GM06990 (cell line): Measurements from ENCODE around the gene MUC22.
"Not testable (repeated sequence)": the region's sequence is repeated elsewhere in the genome, so short reads cannot be mapped to it uniquely, and the experiment has no call there.

Source experiments
- DNase-seq: peaks from one replicate; pipeline ENCODE4 v3.0.0-alpha.2; 2011; ENCODE audit not compliant: insufficient read length; ENCODE audit errors: extremely low read depth
- H3K27me3 ChIP-seq: replicated peaks from 2 replicates; pipeline ENCODE4 v1.6.0; 2011; ENCODE audit warnings: low read length; ENCODE audit not compliant: control insufficient read depth, insufficient read depth
- H3K36me3 ChIP-seq: 2 replicates; pipeline ENCODE4 v1.5.1; 2011; ENCODE audit warnings: low read length; ENCODE audit not compliant: control insufficient read depth, insufficient read depth
- H3K4me3 ChIP-seq: replicated peaks from 2 replicates; pipeline ENCODE4 v1.5.1; 2011; ENCODE audit warnings: low read depth, mild to moderate bottlenecking, control low read depth, low read length
- CTCF ChIP-seq: IDR thresholded peaks from 2 replicates; pipeline ENCODE4 v1.5.1; 2011; ENCODE audit warnings: low read length, control low read depth, mild to moderate bottlenecking, inconsistent platforms; ENCODE audit not compliant: insufficient read depth, poor library complexity, severe bottlenecking

Gene MUC22

GRCh38 chr6:31008165-31008564 lies 2.1 kb upstream of the MUC22 start:
- DNase-seq = no peak
- Histone ChIP-seq H3K36me3 (no peaks in the 10 kb centered on the region), H3K4me3 (no peak overlapping the region), H3K27me3 (no peaks in the 10 kb centered on the region)
- TF ChIP-seq CTCF = no peak

GRCh38 chr6:31009731-31010130 lies 543 bp upstream of the MUC22 start:
- TF ChIP-seq CTCF = no peak
- H3K27me3 ChIP-seq = no peaks in the 10 kb centered on the region
- no peak overlapping the region for H3K4me3 ChIP-seq
- DNase-seq = no peak
- H3K36me3 ChIP-seq = no peaks in the 10 kb centered on the region

DNA sequence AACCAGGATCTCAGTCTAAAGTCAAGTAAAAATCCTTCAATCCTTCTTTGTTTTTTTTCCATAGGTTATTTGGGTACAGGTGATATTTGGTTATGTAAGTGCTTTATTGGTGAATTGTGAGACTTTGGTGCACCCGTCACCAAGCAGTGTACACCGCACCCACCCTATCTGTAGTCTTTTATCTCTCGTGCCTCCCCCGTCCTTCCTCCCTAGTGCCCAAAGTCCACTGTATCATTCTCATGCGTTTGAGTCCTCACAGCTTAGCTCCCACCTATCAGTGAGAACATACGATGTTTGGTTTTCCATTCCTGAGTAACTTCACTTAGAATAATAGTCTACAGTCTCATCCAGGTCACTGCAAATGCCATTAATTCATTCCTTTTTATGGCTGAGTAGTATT lies 879 bp downstream of the MUC22 start:
- Histone ChIP-seq H3K36me3 (no peaks in the 10 kb centered on the region), H3K27me3 (no peaks in the 10 kb centered on the region), H3K4me3 (no peak overlapping the region)
- TF ChIP-seq CTCF = no peak
- DNase-seq = no peak

DNA sequence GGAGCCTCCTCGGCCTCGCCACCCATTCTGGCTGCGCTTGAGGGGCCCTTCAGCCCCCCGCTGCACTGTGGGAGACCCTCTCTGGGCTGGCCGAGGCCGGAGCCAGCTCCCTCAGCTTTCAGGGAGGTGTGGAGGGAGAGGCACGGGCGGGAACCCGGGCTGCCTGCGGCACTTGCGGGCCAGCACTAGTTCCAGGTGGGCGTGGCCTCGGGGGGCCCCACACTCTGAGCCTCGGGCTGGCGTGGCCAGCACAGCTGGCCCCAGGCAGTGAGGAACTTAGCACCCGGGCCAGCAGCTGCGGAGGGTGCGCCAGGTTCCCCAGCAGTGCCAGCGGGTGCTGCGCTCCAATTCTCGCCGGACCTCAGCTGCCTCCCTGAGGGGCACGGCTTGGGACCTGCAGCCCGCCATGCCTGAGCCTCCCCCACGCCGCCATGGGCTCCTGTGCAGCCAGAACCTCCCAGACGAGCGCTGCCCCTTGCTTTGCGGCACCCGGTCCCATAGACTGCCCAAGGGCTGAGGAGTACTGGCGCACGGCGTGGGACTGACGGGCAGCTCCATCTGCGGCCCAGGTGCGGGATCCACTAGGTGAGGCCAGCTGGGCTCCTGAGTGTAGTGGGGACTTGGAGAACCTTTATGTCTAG lies 6.5 kb downstream of the MUC22 start:
- DNase-seq = no peak
- TF ChIP-seq CTCF = no peak
- no peaks in the 10 kb centered on the region for H3K27me3 ChIP-seq
- no peak overlapping the region for H3K4me3 ChIP-seq
- H3K36me3 ChIP-seq = no peaks in the 10 kb centered on the region

DNA sequence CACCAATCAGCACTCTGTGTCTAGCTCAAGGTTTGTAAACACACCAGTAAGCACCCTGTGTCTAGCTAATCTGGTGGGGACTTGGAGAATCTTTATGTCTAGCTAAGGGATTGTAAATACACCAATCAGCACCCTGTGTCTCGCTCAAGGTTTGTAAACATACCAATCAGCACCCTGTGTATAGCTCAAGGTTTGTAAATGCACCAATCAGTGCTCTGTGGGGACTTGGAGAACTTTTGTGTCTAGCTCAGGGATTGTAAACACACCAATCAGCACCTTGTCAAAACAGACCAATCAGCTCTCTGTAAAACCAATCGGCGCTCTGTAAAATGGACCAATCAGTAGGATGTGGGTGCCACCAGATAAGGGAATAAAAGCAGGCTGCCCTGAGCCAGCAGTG lies 7.2 kb downstream of the MUC22 start:
- H3K27me3 ChIP-seq, H3K4me3 ChIP-seq, DNase-seq, H3K36me3 ChIP-seq: not testable (repeated sequence)

DNA sequence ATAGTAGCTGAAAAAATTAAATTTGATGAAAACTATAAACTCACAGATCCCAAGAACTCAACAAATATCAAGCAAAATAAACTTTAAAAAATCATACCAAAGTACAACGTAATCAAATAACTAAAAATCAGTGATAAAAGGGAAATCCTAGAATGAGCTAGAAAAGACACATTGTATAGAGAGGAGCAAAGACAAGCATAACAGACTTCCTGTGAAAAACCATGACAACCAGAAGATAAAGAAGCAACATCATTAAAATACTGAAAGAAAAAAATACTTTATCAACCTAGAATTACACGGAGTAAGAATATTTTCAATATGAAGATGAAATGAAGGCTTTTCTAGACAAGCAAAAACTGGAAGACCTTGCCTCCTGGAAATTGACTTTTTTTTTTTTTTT lies 9.8 kb downstream of the MUC22 start:
- TF ChIP-seq CTCF = no peak
- Histone ChIP-seq H3K4me3 (no peak overlapping the region), H3K36me3 (no peaks in the 10 kb centered on the region), H3K27me3 (no peaks in the 10 kb centered on the region)
- DNase-seq = no peak

DNA sequence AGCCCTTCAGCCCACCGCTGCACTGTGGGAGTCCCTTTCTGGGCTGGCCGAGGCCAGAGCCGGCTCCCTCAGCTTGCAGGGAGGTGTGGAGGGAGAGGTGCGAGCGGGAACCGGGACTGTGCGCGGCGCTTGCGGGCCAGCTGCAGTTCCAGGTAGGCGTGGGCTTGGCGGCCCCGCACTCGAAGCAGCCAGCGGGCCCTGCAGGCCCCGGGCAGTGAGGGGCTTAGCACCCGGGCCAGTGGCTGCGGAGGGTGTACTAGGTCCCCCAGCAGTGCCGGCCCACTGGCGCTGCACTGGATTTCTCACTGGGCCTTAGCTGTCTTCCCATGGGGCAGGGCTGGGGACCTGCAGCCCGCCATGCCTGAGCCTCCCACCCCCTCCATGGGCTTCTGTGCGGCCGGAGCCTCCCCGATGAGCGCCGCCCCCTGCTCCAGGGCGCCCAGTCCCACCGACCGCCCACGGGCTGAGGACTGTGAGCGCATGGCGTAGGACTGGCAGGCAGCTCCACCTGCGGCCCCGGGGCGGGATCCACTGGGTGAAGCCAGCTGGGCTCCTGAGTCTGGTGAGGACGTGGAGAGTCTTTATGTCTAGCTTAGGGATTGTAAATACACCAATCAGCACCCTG lies 10.5 kb downstream of the MUC22 start:
- not testable (repeated sequence) for DNase-seq, H3K4me3 ChIP-seq, H3K27me3 ChIP-seq, H3K36me3 ChIP-seq

DNA sequence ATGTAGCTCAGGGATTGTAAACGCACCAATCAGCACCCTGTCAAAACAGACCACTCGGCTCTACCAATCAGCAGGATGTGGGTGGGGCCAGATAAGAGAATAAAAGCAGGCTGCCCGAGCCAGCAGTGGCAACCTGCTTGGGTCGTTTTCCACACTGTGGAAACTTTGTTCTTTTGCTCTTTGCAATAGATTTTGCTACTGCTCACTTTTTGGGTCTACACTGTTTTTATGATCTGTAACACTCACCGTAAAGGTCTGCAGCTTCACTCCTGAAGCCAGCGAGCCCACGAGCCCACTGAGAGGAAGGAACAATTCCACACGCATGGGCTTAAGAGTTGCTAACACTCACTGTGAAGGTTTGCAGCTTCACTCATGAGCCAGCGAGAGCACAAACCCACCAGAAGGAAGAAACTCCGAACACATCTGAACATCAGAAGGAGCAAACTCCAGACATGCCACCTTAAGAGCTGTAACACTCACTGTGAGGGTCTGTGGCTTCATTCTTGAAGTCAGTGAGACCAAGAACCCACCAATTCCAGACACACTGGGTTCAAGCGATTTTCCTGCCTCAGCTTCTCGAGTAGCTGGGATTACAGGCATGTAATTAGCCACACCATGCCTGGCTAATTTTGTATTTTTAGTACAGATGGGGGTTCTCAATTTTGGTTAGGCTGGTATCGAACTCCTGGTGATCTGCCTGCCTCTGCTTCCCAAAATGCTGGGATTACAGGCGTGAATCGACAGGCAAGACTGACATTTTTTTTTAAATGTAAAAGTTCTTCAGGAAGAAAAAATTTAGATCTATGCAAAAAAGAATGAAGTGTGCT lies 11.6 kb downstream of the MUC22 start:
- H3K4me3 ChIP-seq, H3K27me3 ChIP-seq, DNase-seq, H3K36me3 ChIP-seq: not testable (repeated sequence)
